ENCODE measurements around the gene UTF1. TPM values are rescaled to one million over a fixed set of nuclear protein-coding genes. Genes with fewer than 3 reads are reported as not detected.

UTF1 gene
- total RNA-seq, 2 experiments from 2014 or later: not detected

GRCh38 chr10:133207041-133207600 is 22.9 kb upstream of the UTF1 start:
- POLR2A ChIA-PET: no interaction called here

GRCh38 chr10:133207627-133208026 is 22.4 kb upstream of the UTF1 start:
- Histone ChIP-seq H3K4me1 (ENCODE audit: insufficient read depth, low read length, poor library complexity, severe bottlenecking) (no peaks in the 10 kb centered on the region), H3K9me3 (ENCODE audit: low read length) (no peaks in the 10 kb centered on the region), H3K79me2 (ENCODE audit: insufficient read depth, low read depth, low read length) (no peaks in the 10 kb centered on the region), H3K4me3 (ENCODE audit: low read depth, low read length, poor library complexity, severe bottlenecking) (no peak overlapping the region), H3K4me2 (ENCODE audit: low read length) (no peak overlapping the region), H2AFZ (ENCODE audit: low read length) (no peak overlapping the region), H3K36me3 (ENCODE audit: insufficient read depth, low read length) (no peaks in the 10 kb centered on the region), H3K27ac (ENCODE audit: low read depth, low read length, poor library complexity, severe bottlenecking) (no peak overlapping the region), H3K9me2 (ENCODE audit: insufficient read depth, low read length) (no peaks in the 10 kb centered on the region), H4K20me1 (ENCODE audit: insufficient read depth, low read length) (no peaks in the 10 kb centered on the region)
- POLR2A ChIA-PET: no interaction called here
- CTCF ChIA-PET (ENCODE audit: unreplicated experiment): no interaction called here
- no peak for DNase-seq (ENCODE audit: low spot score)
- intact Hi-C loops (cut with micrococcal nuclease; ENCODE audit: unreplicated experiment): no loop called here
- no peak for TF ChIP-seq EZH2phosphoT487 (IDR thresholded peaks at IDR 0.05; ENCODE audit: borderline replicate concordance, low read depth, low read length)
- no peak for TF ChIP-seq CTCF (conservative IDR thresholded peaks at IDR 0.05; ENCODE audit: low read length)
- BruUV-seq (replicated peaks): no TSS peak

More at GRCh38 chr10:133207041-133207600, 22.9 kb upstream of the UTF1 start:
- Histone ChIP-seq H3K27ac (ENCODE audit: low read depth, low read length, poor library complexity, severe bottlenecking) (no peak overlapping the region), H3K9me3 (ENCODE audit: low read length) (no peaks in the 10 kb centered on the region), H3K79me2 (ENCODE audit: insufficient read depth, low read depth, low read length) (no peaks in the 10 kb centered on the region), H2AFZ (ENCODE audit: low read length) (no peak overlapping the region), H3K4me2 (ENCODE audit: low read length) (no peak overlapping the region), H3K4me3 (ENCODE audit: low read depth, low read length, poor library complexity, severe bottlenecking) (no peak overlapping the region), H3K9me2 (ENCODE audit: insufficient read depth, low read length) (no peaks in the 10 kb centered on the region), H3K36me3 (ENCODE audit: insufficient read depth, low read length) (no peaks in the 10 kb centered on the region), H3K4me1 (ENCODE audit: insufficient read depth, low read length, poor library complexity, severe bottlenecking) (no peaks in the 10 kb centered on the region), H4K20me1 (ENCODE audit: insufficient read depth, low read length) (no peaks in the 10 kb centered on the region)
- no peak for DNase-seq (ENCODE audit: low spot score)
- no peak for TF ChIP-seq CTCF (conservative IDR thresholded peaks at IDR 0.05; ENCODE audit: low read length)
- TF ChIP-seq EZH2phosphoT487 (IDR thresholded peaks at IDR 0.05; ENCODE audit: borderline replicate concordance, low read depth, low read length): no peak
- CTCF ChIA-PET (ENCODE audit: unreplicated experiment): no interaction called here
- BruUV-seq (replicated peaks): no TSS peak
- intact Hi-C loops (cut with micrococcal nuclease; ENCODE audit: unreplicated experiment): no loop called here

GRCh38 chr10:133208466-133208865 is 21.6 kb upstream of the UTF1 start:
- Histone ChIP-seq H3K4me3 (ENCODE audit: low read depth, low read length, poor library complexity, severe bottlenecking) (no peak overlapping the region), H2AFZ (ENCODE audit: low read length) (no peak overlapping the region), H3K9me3 (ENCODE audit: low read length) (no peaks in the 10 kb centered on the region), H4K20me1 (ENCODE audit: insufficient read depth, low read length) (no peaks in the 10 kb centered on the region), H3K4me2 (ENCODE audit: low read length) (no peak overlapping the region), H3K79me2 (ENCODE audit: insufficient read depth, low read depth, low read length) (no peaks in the 10 kb centered on the region), H3K36me3 (ENCODE audit: insufficient read depth, low read length) (no peaks in the 10 kb centered on the region), H3K9me2 (ENCODE audit: insufficient read depth, low read length) (no peaks in the 10 kb centered on the region), H3K4me1 (ENCODE audit: insufficient read depth, low read length, poor library complexity, severe bottlenecking) (no peaks in the 10 kb centered on the region), H3K27ac (ENCODE audit: low read depth, low read length, poor library complexity, severe bottlenecking) (no peak overlapping the region)
- BruUV-seq (replicated peaks): no TSS peak
- intact Hi-C loops (cut with micrococcal nuclease; ENCODE audit: unreplicated experiment): no loop called here
- TF ChIP-seq EZH2phosphoT487 (IDR thresholded peaks at IDR 0.05; ENCODE audit: borderline replicate concordance, low read depth, low read length): no peak
- no peak for TF ChIP-seq CTCF (conservative IDR thresholded peaks at IDR 0.05; ENCODE audit: low read length)
- ChIA-PET POLR2A (no interaction called here), CTCF (ENCODE audit: unreplicated experiment) (no interaction called here)
- no peak for DNase-seq (ENCODE audit: low spot score)

All from OCI-LY7 (cell line).